ENCODE data around the gene PDE9A. TPM values are rescaled to one million over a fixed set of nuclear protein-coding genes. Genes with fewer than 3 reads are reported as not detected.
"Not testable (repeated sequence)": the region's sequence is repeated elsewhere in the genome, so short reads cannot be mapped to it uniquely, and the experiment has no call there.

Gene PDE9A
- total RNA-seq, 1 donor from 2014 or later, result 2.0 TPM

- H3K4me3 ChIP-seq (ENCODE audit: low read depth, low read length), result no peak overlapping the region
- no peak for TF ChIP-seq CTCF (conservative IDR thresholded peaks at IDR 0.05; ENCODE audit: low read depth, low read length)
- DNase-seq (ENCODE audit: low read depth), result no peak
Measured at GRCh38 chr21:42809577-42810475, 156.4 kb downstream of the PDE9A start.

GRCh38 chr21:42811960-42812359 lies 158.5 kb downstream of the PDE9A start:
- DNase-seq (ENCODE audit: low read depth), result no peak
- H3K4me3 ChIP-seq (ENCODE audit: low read depth, low read length), result no peak overlapping the region
- no peak for TF ChIP-seq CTCF (conservative IDR thresholded peaks at IDR 0.05; ENCODE audit: low read depth, low read length)

GRCh38 chr21:42812528-42813241 lies 159.3 kb downstream of the PDE9A start:
- not testable (repeated sequence) for DNase-seq (ENCODE audit: low read depth)
- peak overlapping the region; percentile 16 for H3K4me3 ChIP-seq (ENCODE audit: low read depth, low read length)

- TF ChIP-seq CTCF (conservative IDR thresholded peaks at IDR 0.05; ENCODE audit: low read depth, low read length), result no peak
- H3K4me3 ChIP-seq (ENCODE audit: low read depth, low read length), result no peak overlapping the region
- DNase-seq (ENCODE audit: low read depth), result no peak
Measured at GRCh38 chr21:42815217-42815616, 161.8 kb downstream of the PDE9A start.

- peak; percentile 98 for TF ChIP-seq CTCF (conservative IDR thresholded peaks at IDR 0.05; ENCODE audit: low read depth, low read length)
- DNase-seq (ENCODE audit: low read depth), result no peak
Measured at GRCh38 chr21:42818328-42818749, 164.9 kb downstream of the PDE9A start.

GRCh38 chr21:42819861-42820615 lies 166.6 kb downstream of the PDE9A start:
- DNase-seq (ENCODE audit: low read depth), result no peak
- H3K4me3 ChIP-seq (ENCODE audit: low read depth, low read length), result no peak overlapping the region
- no peak for TF ChIP-seq CTCF (conservative IDR thresholded peaks at IDR 0.05; ENCODE audit: low read depth, low read length)

More at GRCh38 chr21:42818328-42818749, 164.9 kb downstream of the PDE9A start:
- H3K4me3 ChIP-seq (ENCODE audit: low read depth, low read length), result no peak overlapping the region

All from epithelial cell of proximal tubule (primary cell).